ENCODE data around the gene DNAJC5. TPM values are rescaled to one million over a fixed set of nuclear protein-coding genes. Genes with fewer than 3 reads are reported as not detected.
A peak's percentile ranks its signal among the peaks of the same experiment; 100 is the strongest.

Gene DNAJC5
- polyA plus RNA-seq, 1 donor (not counting 4 experiments of a cell fraction or from before 2014, with no cell fraction given), result 43.7 TPM

DNA sequence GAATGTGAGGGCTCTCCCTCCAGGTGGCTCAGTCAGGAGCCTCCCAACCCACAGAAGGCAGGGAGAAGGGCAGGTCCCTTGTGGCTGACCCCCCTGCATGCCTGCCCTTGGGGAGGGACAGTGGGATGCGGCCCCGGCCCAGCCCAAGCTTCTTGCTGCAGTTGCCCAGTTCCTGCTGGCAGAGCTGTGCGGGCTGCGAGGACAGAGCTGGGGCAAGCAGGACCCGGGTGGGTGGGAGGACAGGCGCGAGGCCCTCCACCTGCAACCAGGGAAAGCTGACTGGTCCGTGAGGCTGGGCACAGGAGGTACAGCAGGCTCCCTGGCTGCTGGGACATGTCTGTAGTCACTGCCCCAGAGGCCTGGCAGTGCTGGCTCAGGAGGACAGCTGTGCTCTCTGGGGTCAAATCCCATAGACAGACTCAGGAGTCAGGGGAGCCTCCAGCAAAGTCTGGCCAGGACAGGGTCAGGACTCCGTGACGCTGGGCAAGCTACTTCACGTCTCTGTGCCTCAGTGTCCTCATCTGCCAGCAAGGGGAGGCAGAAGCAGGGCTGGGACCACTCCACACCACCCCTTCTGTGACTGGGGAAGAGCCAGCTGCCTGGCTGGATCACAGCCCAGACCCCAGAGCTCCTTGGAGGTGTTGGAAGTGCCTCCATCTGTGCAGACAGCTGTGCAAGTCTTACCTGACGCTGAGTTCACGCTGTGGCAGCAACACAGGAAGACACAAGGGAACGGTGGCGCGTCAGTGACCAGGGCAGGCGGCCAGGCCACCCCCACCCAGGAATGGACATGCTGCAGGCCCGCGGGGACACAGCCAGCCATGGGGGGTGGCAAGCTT, 48.3 kb downstream of the DNAJC5 start:
- Histone ChIP-seq H3K4me1 (ENCODE audit: control insufficient read depth, extremely low read depth, insufficient read depth, low read length) (peaks cover 20% of the 10 kb centered on the region), H3K27ac (ENCODE audit: control insufficient read depth, insufficient read depth, low read length) (peak overlapping the region; percentile 61), H3K36me3 (ENCODE audit: control insufficient read depth in 2 of 2, extremely low read depth in 1 of 2, insufficient read depth in 2 of 2, low read length in 2 of 2) (peaks cover 23 to 32% of the 10 kb centered on the region in 2 experiments), H4K20me1 (ENCODE audit: control insufficient read depth, extremely low read depth, insufficient read depth, low read length) (peaks cover 15% of the 10 kb centered on the region), H3K4me2 (ENCODE audit: control insufficient read depth, extremely low read depth, insufficient read depth, low read depth, low read length) (no peak overlapping the region), H3K4me3 (ENCODE audit: control insufficient read depth in 2 of 3, extremely low read depth in 1 of 3, insufficient read depth in 2 of 3, low read depth in 1 of 3, low read length in 3 of 3) (no peak overlapping the region), H3K9me1 (ENCODE audit: control insufficient read depth, extremely low read depth, insufficient read depth, low read length) (no peaks in the 10 kb centered on the region), H3K9ac (ENCODE audit: control insufficient read depth, extremely low read depth, insufficient read depth, low read length) (no peak overlapping the region), H3K27me3 (ENCODE audit: control insufficient read depth, extremely low read depth, insufficient read depth, low read length) (no peaks in the 10 kb centered on the region), H3K9me3 (ENCODE audit: control insufficient read depth, low read depth, low read length) (no peaks in the 10 kb centered on the region), H2AFZ (ENCODE audit: control insufficient read depth, low read length) (no peak overlapping the region), H3K79me2 (ENCODE audit: control insufficient read depth, insufficient read depth, low read length) (peaks cover 32% of the 10 kb centered on the region)
- no peak for FAIRE-seq
- dilution Hi-C loops (cut with MboI; ENCODE audit: extremely low pct_ligation_motif_present, low sequenced_read_pairs), result no loop called here
- no peak for DNase-seq (ENCODE audit: low read depth, low spot score)
- no peak for TF ChIP-seq EZH2 (IDR thresholded peaks at IDR 0.05; ENCODE audit: low read length)
- TF ChIP-seq, protein P1, sequence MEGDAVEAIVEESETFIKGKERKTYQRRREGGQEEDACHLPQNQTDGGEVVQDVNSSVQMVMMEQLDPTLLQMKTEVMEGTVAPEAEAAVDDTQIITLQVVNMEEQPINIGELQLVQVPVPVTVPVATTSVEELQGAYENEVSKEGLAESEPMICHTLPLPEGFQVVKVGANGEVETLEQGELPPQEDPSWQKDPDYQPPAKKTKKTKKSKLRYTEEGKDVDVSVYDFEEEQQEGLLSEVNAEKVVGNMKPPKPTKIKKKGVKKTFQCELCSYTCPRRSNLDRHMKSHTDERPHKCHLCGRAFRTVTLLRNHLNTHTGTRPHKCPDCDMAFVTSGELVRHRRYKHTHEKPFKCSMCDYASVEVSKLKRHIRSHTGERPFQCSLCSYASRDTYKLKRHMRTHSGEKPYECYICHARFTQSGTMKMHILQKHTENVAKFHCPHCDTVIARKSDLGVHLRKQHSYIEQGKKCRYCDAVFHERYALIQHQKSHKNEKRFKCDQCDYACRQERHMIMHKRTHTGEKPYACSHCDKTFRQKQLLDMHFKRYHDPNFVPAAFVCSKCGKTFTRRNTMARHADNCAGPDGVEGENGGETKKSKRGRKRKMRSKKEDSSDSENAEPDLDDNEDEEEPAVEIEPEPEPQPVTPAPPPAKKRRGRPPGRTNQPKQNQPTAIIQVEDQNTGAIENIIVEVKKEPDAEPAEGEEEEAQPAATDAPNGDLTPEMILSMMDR (optimal IDR thresholded peaks at IDR 0.05 in 1 of 3, IDR thresholded peaks at IDR 0.05 in 1 of 3, conservative IDR thresholded peaks at IDR 0.05 in 1 of 3; ENCODE audit: extremely low read depth in 1 of 3, insufficient read depth in 2 of 3, low read length in 3 of 3), result no peak

GRCh38 chr20:63943808-63944077, 48.8 kb downstream of the DNAJC5 start:
- DNase-seq (ENCODE audit: low read depth, low spot score), result no peak
- Histone ChIP-seq H2AFZ (ENCODE audit: control insufficient read depth, low read length) (no peak overlapping the region), H3K4me2 (ENCODE audit: control insufficient read depth, extremely low read depth, insufficient read depth, low read depth, low read length) (no peak overlapping the region), H4K20me1 (ENCODE audit: control insufficient read depth, extremely low read depth, insufficient read depth, low read length) (peaks cover 19% of the 10 kb centered on the region), H3K9ac (ENCODE audit: control insufficient read depth, extremely low read depth, insufficient read depth, low read length) (no peak overlapping the region), H3K9me1 (ENCODE audit: control insufficient read depth, extremely low read depth, insufficient read depth, low read length) (peaks cover 2% of the 10 kb centered on the region), H3K27me3 (ENCODE audit: control insufficient read depth, extremely low read depth, insufficient read depth, low read length) (no peaks in the 10 kb centered on the region), H3K79me2 (ENCODE audit: control insufficient read depth, insufficient read depth, low read length) (peaks cover 33% of the 10 kb centered on the region), H3K36me3 (ENCODE audit: control insufficient read depth in 2 of 2, extremely low read depth in 1 of 2, insufficient read depth in 2 of 2, low read length in 2 of 2) (peaks cover 23 to 32% of the 10 kb centered on the region in 2 experiments), H3K4me1 (ENCODE audit: control insufficient read depth, extremely low read depth, insufficient read depth, low read length) (peaks cover 25% of the 10 kb centered on the region), H3K4me3 (ENCODE audit: control insufficient read depth in 2 of 3, extremely low read depth in 1 of 3, insufficient read depth in 2 of 3, low read depth in 1 of 3, low read length in 3 of 3) (no peak overlapping the region), H3K27ac (ENCODE audit: control insufficient read depth, insufficient read depth, low read length) (no peak overlapping the region), H3K9me3 (ENCODE audit: control insufficient read depth, low read depth, low read length) (no peaks in the 10 kb centered on the region)
- FAIRE-seq, result no peak
- TF ChIP-seq, protein P1 (optimal IDR thresholded peaks at IDR 0.05 in 1 of 3, IDR thresholded peaks at IDR 0.05 in 1 of 3, conservative IDR thresholded peaks at IDR 0.05 in 1 of 3; ENCODE audit: extremely low read depth in 1 of 3, insufficient read depth in 2 of 3, low read length in 3 of 3), result no peak
- no peak for TF ChIP-seq EZH2 (IDR thresholded peaks at IDR 0.05; ENCODE audit: low read length)
- dilution Hi-C loops (cut with MboI; ENCODE audit: extremely low pct_ligation_motif_present, low sequenced_read_pairs), result no loop called here
